Measurements from ENCODE around the gene THSD7A. TPM values are rescaled to one million over a fixed set of nuclear protein-coding genes. Genes with fewer than 3 reads are reported as not detected.

THSD7A gene
- total RNA-seq, 3 donors from 2014 or later = 4.0 to 6.9 (median 4.4) TPM

- TF ChIP-seq POLR2AphosphoS5 (IDR thresholded peaks at IDR 0.05) (no peak), CTCF (IDR thresholded peaks at IDR 0.05) (no peak), POLR2A (IDR thresholded peaks at IDR 0.05) (no peak)
- intact Hi-C loops (cut with DNase I; ENCODE audit: low total_unique reads) = no loop called here
- Histone ChIP-seq H3K27ac (no peak overlapping the region), H3K36me3 (no peaks in the 10 kb centered on the region), H3K9me3 (no peaks in the 10 kb centered on the region), H3K4me3 (no peak overlapping the region), H3K4me1 (no peaks in the 10 kb centered on the region), H3K27me3 (no peaks in the 10 kb centered on the region)
- no peak for DNase-seq (ENCODE audit: low spot score in 2 of 2)
These were observed 105.8 kb downstream of the THSD7A start for GRCh38 chr7:11726001-11726793.

- no peak for TF ChIP-seq CTCF (IDR thresholded peaks at IDR 0.05)
- no peak for TF ChIP-seq POLR2A (IDR thresholded peaks at IDR 0.05)
- no peak for TF ChIP-seq POLR2AphosphoS5 (IDR thresholded peaks at IDR 0.05)
These were observed 115.8 kb downstream of the THSD7A start for GRCh38 chr7:11716185-11716584.

GRCh38 chr7:11714676-11715075, 117.3 kb downstream of the THSD7A start:
- H3K27ac ChIP-seq = no peak overlapping the region
- H3K9me3 ChIP-seq = no peaks in the 10 kb centered on the region
- intact Hi-C loops (cut with DNase I; ENCODE audit: low total_unique reads) = no loop called here
- H3K36me3 ChIP-seq = no peaks in the 10 kb centered on the region
- TF ChIP-seq POLR2AphosphoS5 (IDR thresholded peaks at IDR 0.05) (no peak), CTCF (IDR thresholded peaks at IDR 0.05) (no peak), POLR2A (IDR thresholded peaks at IDR 0.05) (no peak)
- H3K4me3 ChIP-seq = no peak overlapping the region
- no peaks in the 10 kb centered on the region for H3K27me3 ChIP-seq
- no peaks in the 10 kb centered on the region for H3K4me1 ChIP-seq
- DNase-seq (ENCODE audit: low spot score in 2 of 2) = no peak

More at GRCh38 chr7:11716185-11716584, 115.8 kb downstream of the THSD7A start:
- Histone ChIP-seq H3K27ac (no peak overlapping the region), H3K27me3 (no peaks in the 10 kb centered on the region), H3K4me3 (no peak overlapping the region), H3K4me1 (no peaks in the 10 kb centered on the region), H3K36me3 (no peaks in the 10 kb centered on the region), H3K9me3 (no peaks in the 10 kb centered on the region)
- peak; percentile 23 to 50 for DNase-seq (ENCODE audit: low spot score in 2 of 2)
- intact Hi-C loops (cut with DNase I; ENCODE audit: low total_unique reads) = no loop called here

GRCh38 chr7:11714205-11714604, 117.8 kb downstream of the THSD7A start:
- Histone ChIP-seq H3K36me3 (no peaks in the 10 kb centered on the region), H3K9me3 (no peaks in the 10 kb centered on the region), H3K4me3 (no peak overlapping the region), H3K27me3 (no peaks in the 10 kb centered on the region), H3K4me1 (no peaks in the 10 kb centered on the region), H3K27ac (no peak overlapping the region)
- TF ChIP-seq POLR2AphosphoS5 (IDR thresholded peaks at IDR 0.05) = no peak
- TF ChIP-seq CTCF (IDR thresholded peaks at IDR 0.05) = no peak
- TF ChIP-seq POLR2A (IDR thresholded peaks at IDR 0.05) = no peak
- intact Hi-C loops (cut with DNase I; ENCODE audit: low total_unique reads) = no loop called here
- DNase-seq (ENCODE audit: low spot score in 2 of 2) = no peak

GRCh38 chr7:11713352-11713751, 118.6 kb downstream of the THSD7A start:
- no peak overlapping the region for H3K4me3 ChIP-seq
- H3K9me3 ChIP-seq = no peaks in the 10 kb centered on the region
- H3K27ac ChIP-seq = no peak overlapping the region
- H3K27me3 ChIP-seq = no peaks in the 10 kb centered on the region
- intact Hi-C loops (cut with DNase I; ENCODE audit: low total_unique reads) = no loop called here
- H3K4me1 ChIP-seq = no peaks in the 10 kb centered on the region
- no peaks in the 10 kb centered on the region for H3K36me3 ChIP-seq
- no peak for DNase-seq (ENCODE audit: low spot score in 2 of 2)
- no peak for TF ChIP-seq POLR2AphosphoS5 (IDR thresholded peaks at IDR 0.05)
- TF ChIP-seq CTCF (IDR thresholded peaks at IDR 0.05) = no peak
- no peak for TF ChIP-seq POLR2A (IDR thresholded peaks at IDR 0.05)

Measured in breast epithelium (tissue), 4 donors.